ENCODE data around the gene LCLAT1.

DNA sequence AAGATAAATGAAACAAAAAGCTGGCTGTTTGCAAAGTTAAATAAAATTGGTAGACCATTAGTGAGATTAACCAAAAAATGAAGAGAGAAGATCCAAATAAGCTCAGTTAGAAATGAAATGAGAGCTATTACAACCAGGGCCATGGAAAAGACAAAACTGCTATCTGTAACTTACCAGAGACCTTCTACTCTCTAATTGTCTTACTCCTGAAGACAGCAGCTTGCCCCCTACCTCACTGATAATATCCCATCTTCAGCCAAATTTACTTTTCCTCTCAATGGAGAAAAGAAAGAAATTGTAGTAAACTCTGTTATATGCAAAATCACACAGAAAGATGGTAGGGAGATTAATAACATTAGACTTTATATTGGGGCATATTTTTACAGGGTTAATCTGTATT lies 178.2 kb downstream of the LCLAT1 start:
- TF ChIP-seq CTCF (IDR thresholded peaks at IDR 0.05; ENCODE audit: borderline replicate concordance, extremely low read depth, low read length, poor library complexity, severe bottlenecking) (no peak), EZH2 (IDR thresholded peaks at IDR 0.05; ENCODE audit: borderline replicate concordance, low read depth, low read length, severe bottlenecking) (no peak)

Data from DND-41 (cell line).